Vagina (tissue), 2 donors: Measurements from ENCODE around the gene RANBP17. TPM values are rescaled to one million over a fixed set of nuclear protein-coding genes. Genes with fewer than 3 reads are reported as not detected.
"Not testable (repeated sequence)": the region's sequence is repeated elsewhere in the genome, so short reads cannot be mapped to it uniquely, and the experiment has no call there.

Experiments used
- DNase-seq, 2 donors: peaks; one replicate each; pipeline ENCODE4 v3.0.0-alpha.2; 2017; ENCODE audit errors: extremely low spot score in 2 of 2
- H3K27ac ChIP-seq: fragments of 200-600 bp; sonication (generic); one replicate; pipeline ENCODE4 v1.5.1; 2019
- H3K27me3 ChIP-seq: fragments of 200-600 bp; sonication (generic); one replicate; pipeline ENCODE4 v1.5.1; 2019
- H3K36me3 ChIP-seq, 2 donors: fragments of 200-600 bp; sonication (generic); one replicate each; pipeline ENCODE4 v1.5.1; 2017 to 2019
- H3K4me1 ChIP-seq: fragments of 200-600 bp; sonication (generic); one replicate; pipeline ENCODE4 v1.5.1; 2019
- H3K4me3 ChIP-seq, 2 donors: fragments of 200-600 bp; sonication (generic); 1 replicate in 1 of 2; 2 replicates in 1 of 2; pipeline ENCODE4 v1.5.1; 2016 to 2019
- H3K9me3 ChIP-seq: fragments of 200-600 bp; sonication (generic); one replicate; pipeline ENCODE4 v1.5.1; 2019
- POLR2A ChIP-seq, 2 donors: fragments of 450-650 bp; IDR thresholded peaks; one replicate each; pipeline ENCODE4 v1.6.1; 2017; ENCODE audit warnings: antibody characterized with exemption in 2 of 2, mild to moderate bottlenecking in 2 of 2, moderate library complexity in 2 of 2
- POLR2AphosphoS5 ChIP-seq, 2 donors: sonication (generic); formaldehyde crosslinking; IDR thresholded peaks; one replicate each; pipeline ENCODE4 v1.9.0; 2017; ENCODE audit warnings: antibody characterized with exemption in 2 of 2, mild to moderate bottlenecking in 2 of 2, low read depth in 1 of 2; ENCODE audit not compliant: insufficient read depth in 1 of 2
- intact Hi-C: fragments of 100-400 bp; cut with DNase I; formaldehyde crosslinking; loops from one replicate; pipeline ENCODE4 v1.15.1; 2023
- total RNA-seq: library from RNA; depleted of rRNA; stranded (reverse); fragments of >200 nt; gene quantifications from one replicate; pipeline ENCODE4 v1.2.3, GENCODE V29; 2016
- TF ChIP-seq, protein P1 (sequence below), 3 experiments: fragments of 450-650 bp in 2 of 3; fragments of 200-600 bp in 1 of 3; sonication (generic) in 1 of 3; IDR thresholded peaks; one replicate each; pipeline ENCODE4 v1.5.1; 2017 to 2019; ENCODE audit warnings: antibody characterized with exemption in 3 of 3, mild to moderate bottlenecking in 2 of 3, moderate library complexity in 2 of 3

Gene RANBP17
- total RNA-seq, 1 donor from 2014 or later, result 5.4 TPM

DNA sequence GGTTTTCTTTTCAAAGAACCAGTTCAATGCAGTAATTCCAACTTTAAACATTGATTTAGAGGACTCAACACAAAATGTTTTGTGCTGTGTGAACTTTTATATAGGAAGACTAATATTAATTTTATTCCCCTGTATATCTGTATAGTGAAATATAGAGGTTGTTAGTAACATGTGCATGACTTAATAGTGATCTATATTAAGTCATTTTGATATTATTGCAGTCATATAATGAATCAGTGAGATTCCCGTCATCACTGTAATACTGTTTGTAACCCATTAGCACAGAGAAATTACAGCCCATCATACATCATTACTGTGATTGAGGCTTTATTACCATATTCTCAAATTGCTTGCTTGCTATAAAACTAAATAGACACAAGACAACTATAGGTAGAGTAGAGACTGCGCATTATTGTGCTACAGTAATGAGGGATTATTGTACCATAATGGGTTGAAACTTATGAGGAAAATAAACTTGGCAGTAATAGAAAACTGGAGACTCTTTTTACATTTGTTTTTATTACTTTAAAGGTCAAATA, 170.7 kb downstream of the RANBP17 start:
- intact Hi-C loops, result no loop called here
- Histone ChIP-seq H3K9me3 (no peaks in the 10 kb centered on the region), H3K27me3 (no peaks in the 10 kb centered on the region), H3K36me3 (no peaks in the 10 kb centered on the region), H3K4me1 (no peaks in the 10 kb centered on the region), H3K27ac (no peak overlapping the region), H3K4me3 (no peak overlapping the region)
- TF ChIP-seq, protein P1, sequence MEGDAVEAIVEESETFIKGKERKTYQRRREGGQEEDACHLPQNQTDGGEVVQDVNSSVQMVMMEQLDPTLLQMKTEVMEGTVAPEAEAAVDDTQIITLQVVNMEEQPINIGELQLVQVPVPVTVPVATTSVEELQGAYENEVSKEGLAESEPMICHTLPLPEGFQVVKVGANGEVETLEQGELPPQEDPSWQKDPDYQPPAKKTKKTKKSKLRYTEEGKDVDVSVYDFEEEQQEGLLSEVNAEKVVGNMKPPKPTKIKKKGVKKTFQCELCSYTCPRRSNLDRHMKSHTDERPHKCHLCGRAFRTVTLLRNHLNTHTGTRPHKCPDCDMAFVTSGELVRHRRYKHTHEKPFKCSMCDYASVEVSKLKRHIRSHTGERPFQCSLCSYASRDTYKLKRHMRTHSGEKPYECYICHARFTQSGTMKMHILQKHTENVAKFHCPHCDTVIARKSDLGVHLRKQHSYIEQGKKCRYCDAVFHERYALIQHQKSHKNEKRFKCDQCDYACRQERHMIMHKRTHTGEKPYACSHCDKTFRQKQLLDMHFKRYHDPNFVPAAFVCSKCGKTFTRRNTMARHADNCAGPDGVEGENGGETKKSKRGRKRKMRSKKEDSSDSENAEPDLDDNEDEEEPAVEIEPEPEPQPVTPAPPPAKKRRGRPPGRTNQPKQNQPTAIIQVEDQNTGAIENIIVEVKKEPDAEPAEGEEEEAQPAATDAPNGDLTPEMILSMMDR (IDR thresholded peaks at IDR 0.05), result no peak
- no peak for DNase-seq

GRCh38 chr5:171041893-171042292, 180.1 kb downstream of the RANBP17 start:
- H3K4me1 ChIP-seq, H3K4me3 ChIP-seq, H3K36me3 ChIP-seq, H3K9me3 ChIP-seq, intact Hi-C loops, H3K27ac ChIP-seq, H3K27me3 ChIP-seq, DNase-seq: not testable (repeated sequence)

DNA sequence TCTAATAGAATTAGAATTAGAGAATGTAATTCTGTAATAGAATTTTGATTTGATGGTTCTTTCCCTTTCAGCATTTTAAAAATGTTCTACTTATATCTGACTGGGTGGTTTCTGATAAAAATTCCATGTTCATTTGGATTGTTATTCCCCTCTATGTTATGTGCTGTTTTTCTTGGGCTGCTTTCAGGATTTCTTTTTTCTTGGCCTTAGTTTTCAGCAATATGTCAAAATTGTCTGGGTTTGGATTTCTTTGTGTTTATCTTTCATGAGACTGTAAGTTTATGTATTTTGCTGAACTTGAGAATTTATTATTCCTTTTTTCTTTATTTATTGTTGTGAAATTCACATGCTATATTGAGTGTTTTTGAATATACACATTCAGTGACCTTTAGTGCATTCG, 189.1 kb downstream of the RANBP17 start:
- TF ChIP-seq, protein P1 (IDR thresholded peaks at IDR 0.05), result no peak
- TF ChIP-seq POLR2A (IDR thresholded peaks at IDR 0.05) (no peak), POLR2AphosphoS5 (IDR thresholded peaks at IDR 0.05; ENCODE audit: insufficient read depth in 1 of 2, low read depth in 1 of 2) (no peak)
- Histone ChIP-seq H3K36me3 (no peaks in the 10 kb centered on the region), H3K4me1 (no peaks in the 10 kb centered on the region), H3K4me3 (no peak overlapping the region), H3K27me3 (no peaks in the 10 kb centered on the region), H3K27ac (no peak overlapping the region), H3K9me3 (no peaks in the 10 kb centered on the region)
- intact Hi-C loops, result no loop called here
- DNase-seq, result no peak

GRCh38 chr5:171055875-171056454, 194.1 kb downstream of the RANBP17 start:
- Histone ChIP-seq H3K4me3 (no peak overlapping the region), H3K27me3 (no peaks in the 10 kb centered on the region), H3K9me3 (no peaks in the 10 kb centered on the region), H3K36me3 (no peaks in the 10 kb centered on the region), H3K27ac (no peak overlapping the region), H3K4me1 (no peaks in the 10 kb centered on the region)
- intact Hi-C loops, result no loop called here
- TF ChIP-seq POLR2A (IDR thresholded peaks at IDR 0.05) (no peak), POLR2AphosphoS5 (IDR thresholded peaks at IDR 0.05; ENCODE audit: insufficient read depth in 1 of 2, low read depth in 1 of 2) (no peak)
- TF ChIP-seq, protein P1 (IDR thresholded peaks at IDR 0.05), result no peak
- DNase-seq, result no peak

- TF ChIP-seq POLR2AphosphoS5 (IDR thresholded peaks at IDR 0.05; ENCODE audit: insufficient read depth in 1 of 2, low read depth in 1 of 2), result no peak
- TF ChIP-seq, protein P1 (IDR thresholded peaks at IDR 0.05), result no peak
- no peak for TF ChIP-seq POLR2A (IDR thresholded peaks at IDR 0.05)
- Histone ChIP-seq H3K27me3 (no peaks in the 10 kb centered on the region), H3K4me3 (no peak overlapping the region), H3K9me3 (no peaks in the 10 kb centered on the region), H3K36me3 (no peaks in the 10 kb centered on the region), H3K4me1 (no peaks in the 10 kb centered on the region), H3K27ac (no peak overlapping the region)
- intact Hi-C loops, result no loop called here
- no peak for DNase-seq
Measured at GRCh38 chr5:171067540-171068130, 205.8 kb downstream of the RANBP17 start.
